Fibroblast of lung (primary cell): ENCODE measurements around the gene TMEM63C. TPM values are rescaled to one million over a fixed set of nuclear protein-coding genes. Genes with fewer than 3 reads are reported as not detected.
A peak's percentile ranks its signal among the peaks of the same experiment; 100 is the strongest.

Experiments used
- DNase-seq, 2 donors: peaks; one replicate each; pipeline versions ENCODE4 v3.0.0 to v3.0.0-alpha.2; 2010; ENCODE audit warnings: low read depth in 2 of 2
- H2AFZ ChIP-seq: 2 replicates; pipeline ENCODE4 v1.5.1; 2012; ENCODE audit warnings: low read length, control low read depth, inconsistent platforms
- H3K27ac ChIP-seq: 2 replicates; pipeline ENCODE4 v1.5.1; 2011; ENCODE audit warnings: low read length, control low read depth; ENCODE audit not compliant: insufficient read depth
- H3K27me3 ChIP-seq: 2 replicates; pipeline ENCODE4 v1.5.1; 2011; ENCODE audit warnings: mild to moderate bottlenecking, low read length; ENCODE audit not compliant: control insufficient read depth, insufficient read depth
- H3K36me3 ChIP-seq: 2 replicates; pipeline ENCODE4 v1.5.1; 2011; ENCODE audit warnings: low read length; ENCODE audit not compliant: control insufficient read depth, insufficient read depth
- H3K4me1 ChIP-seq: 2 replicates; pipeline ENCODE4 v1.5.1; 2011; ENCODE audit warnings: low read length; ENCODE audit not compliant: control insufficient read depth, insufficient read depth; ENCODE audit errors: extremely low read depth
- H3K4me2 ChIP-seq: 2 replicates; pipeline ENCODE4 v1.5.1; 2011; ENCODE audit warnings: low read length, control low read depth; ENCODE audit not compliant: insufficient read depth; ENCODE audit errors: extremely low read depth
- H3K4me3 ChIP-seq, 4 experiments: fragments of 200-600 bp in 1 of 4; sonication (generic) in 1 of 4; replicated peaks in 1 of 4; 2 replicates each; pipeline ENCODE4 v1.5.1; 2011 to 2016; ENCODE audit warnings: low read length in 4 of 4, low read depth in 3 of 4, mild to moderate bottlenecking in 3 of 4, control low read depth in 2 of 4, inconsistent platforms in 1 of 4, mixed read lengths in 1 of 4; ENCODE audit not compliant: insufficient read depth in 1 of 4; ENCODE audit errors: control extremely low read depth in 1 of 4
- H3K79me2 ChIP-seq: 2 replicates; pipeline ENCODE4 v1.5.1; 2012; ENCODE audit warnings: mild to moderate bottlenecking, low read length, inconsistent platforms; ENCODE audit not compliant: control insufficient read depth, insufficient read depth
- H3K9ac ChIP-seq: 2 replicates; pipeline ENCODE4 v1.5.1; 2011; ENCODE audit warnings: mild to moderate bottlenecking, low read length, control low read depth; ENCODE audit not compliant: insufficient read depth
- H3K9me3 ChIP-seq: 2 replicates; pipeline ENCODE4 v1.5.1; 2012; ENCODE audit warnings: low read depth, low read length; ENCODE audit not compliant: control insufficient read depth, insufficient read depth
- H4K20me1 ChIP-seq: 2 replicates; pipeline ENCODE4 v1.5.1; 2011; ENCODE audit warnings: low read length; ENCODE audit not compliant: control insufficient read depth, insufficient read depth; ENCODE audit errors: extremely low read depth
- CTCF ChIP-seq, 2 donors: IDR thresholded peaks in 1 of 2; conservative IDR thresholded peaks in 1 of 2; 1 replicate in 1 of 2; 2 replicates in 1 of 2; pipeline ENCODE4 v1.5.1; 2011 to 2012; ENCODE audit warnings: low read length in 2 of 2, control low read depth in 1 of 2, inconsistent platforms in 1 of 2, low read depth in 1 of 2, mild to moderate bottlenecking in 1 of 2
- EZH2 ChIP-seq: IDR thresholded peaks from 2 replicates; pipeline ENCODE4 v1.5.1; 2012; ENCODE audit warnings: low read length, control low read depth, mild to moderate bottlenecking; ENCODE audit errors: missing control alignments
- polyA plus RNA-seq, 2 donors: library from polyadenylated mRNA; depleted of rRNA in 1 of 2; stranded (reverse) in 1 of 2; unstranded in 1 of 2; fragments of >200 nt; gene quantifications; 2 replicates each; pipeline ENCODE4 v1.2.1, GENCODE V29; 2011 to 2012; ENCODE audit warnings: missing spikeins in 1 of 2
- total RNA-seq: library from RNA; depleted of rRNA; stranded (reverse); fragments of >200 nt; gene quantifications from 2 replicates; pipeline ENCODE4 v1.2.1, GENCODE V29; 2014

TMEM63C gene
- total and polyA plus RNA-seq, 2 donors (not counting 1 experiment from before 2014, with no cell fraction given), result 0.66 TPM; not detected in 1

GRCh38 chr14:77185093-77185465, 3.5 kb downstream of the TMEM63C start:
- Histone ChIP-seq H3K27me3 (peaks cover 21% of the 10 kb centered on the region), H3K9me3 (no peaks in the 10 kb centered on the region), H4K20me1 (no peaks in the 10 kb centered on the region), H2AFZ (no peak overlapping the region), H3K36me3 (no peaks in the 10 kb centered on the region), H3K4me3 (no peak overlapping the region), H3K9ac (no peak overlapping the region), H3K4me1 (no peaks in the 10 kb centered on the region), H3K79me2 (no peaks in the 10 kb centered on the region), H3K4me2 (no peak overlapping the region), H3K27ac (no peak overlapping the region)
- no peak for DNase-seq
- TF ChIP-seq EZH2 (no peak), CTCF (conservative IDR thresholded peaks at IDR 0.05 in 1 of 2, IDR thresholded peaks at IDR 0.05 in 1 of 2; ENCODE audit: low read depth in 1 of 2, low read length in 2 of 2) (no peak)

- TF ChIP-seq CTCF (conservative IDR thresholded peaks at IDR 0.05 in 1 of 2, IDR thresholded peaks at IDR 0.05 in 1 of 2; ENCODE audit: low read depth in 1 of 2, low read length in 2 of 2) (no peak), EZH2 (no peak)
- H3K4me1 ChIP-seq, result no peaks in the 10 kb centered on the region
- no peak overlapping the region for H3K4me3 ChIP-seq
- H3K9me3 ChIP-seq, result no peaks in the 10 kb centered on the region
- no peak overlapping the region for H3K9ac ChIP-seq
- DNase-seq, result peak in 1 of 2 donors; percentile 93
- H3K36me3 ChIP-seq, result no peaks in the 10 kb centered on the region
- H3K79me2 ChIP-seq, result no peaks in the 10 kb centered on the region
- H3K27ac ChIP-seq, result no peak overlapping the region
- H3K27me3 ChIP-seq, result peaks cover 12% of the 10 kb centered on the region
- no peak overlapping the region for H2AFZ ChIP-seq
- no peaks in the 10 kb centered on the region for H4K20me1 ChIP-seq
- H3K4me2 ChIP-seq, result no peak overlapping the region
Observed at GRCh38 chr14:77186911-77187648, 5.5 kb downstream of the TMEM63C start.

GRCh38 chr14:77187649-77188012, 6.0 kb downstream of the TMEM63C start:
- Histone ChIP-seq H3K9me3 (no peaks in the 10 kb centered on the region), H3K79me2 (no peaks in the 10 kb centered on the region), H2AFZ (no peak overlapping the region), H3K27ac (no peak overlapping the region), H3K36me3 (no peaks in the 10 kb centered on the region), H3K4me2 (no peak overlapping the region), H3K4me1 (no peaks in the 10 kb centered on the region), H3K27me3 (peaks cover 9% of the 10 kb centered on the region), H3K4me3 (no peak overlapping the region), H4K20me1 (no peaks in the 10 kb centered on the region), H3K9ac (no peak overlapping the region)
- no peak for TF ChIP-seq CTCF (conservative IDR thresholded peaks at IDR 0.05 in 1 of 2, IDR thresholded peaks at IDR 0.05 in 1 of 2; ENCODE audit: low read depth in 1 of 2, low read length in 2 of 2)
- TF ChIP-seq EZH2, result no peak
- DNase-seq, result no peak
